GM12891 (cell line): Measurements from ENCODE around the gene IL1RAPL2. TPM values are rescaled to one million over a fixed set of nuclear protein-coding genes. Genes with fewer than 3 reads are reported as not detected.
"Not testable (repeated sequence)": the region's sequence is repeated elsewhere in the genome, so short reads cannot be mapped to it uniquely, and the experiment has no call there.

ENCODE experiments used
- DNase-seq: peaks from one replicate; pipeline ENCODE4 v3.0.0; 2011; ENCODE audit warnings: low spot score; ENCODE audit not compliant: insufficient read length
- FAIRE-seq: peaks from 2 replicates; lab custom pipeline; 2011; peaks lifted over from hg19 to GRCh38; lab: Jason Lieb, UNC
- PAX5 ChIP-seq: IDR thresholded peaks from 2 replicates; pipeline ENCODE4 v1.6.1; 2011; ENCODE audit warnings: low read length, moderate library complexity, mild to moderate bottlenecking; ENCODE audit not compliant: insufficient read depth, severe bottlenecking
- POLR2A ChIP-seq: IDR thresholded peaks from 2 replicates; pipeline ENCODE4 v1.6.1; 2011; ENCODE audit warnings: low read depth, low read length, control low read depth
- POLR2AphosphoS5 ChIP-seq: IDR thresholded peaks from 2 replicates; pipeline ENCODE4 v1.6.1; 2011; ENCODE audit warnings: low read depth, low read length, control low read depth
- POU2F2 ChIP-seq: IDR thresholded peaks from 2 replicates; pipeline ENCODE4 v1.6.1; 2011; ENCODE audit warnings: low read depth, mild to moderate bottlenecking, control low read depth, low read length, moderate library complexity
- SPI1 ChIP-seq: IDR thresholded peaks from 2 replicates; pipeline ENCODE4 v1.6.1; 2011; ENCODE audit warnings: low read depth, low read length, control low read depth
- TAF1 ChIP-seq: IDR thresholded peaks from 2 replicates; pipeline ENCODE4 v1.6.1; 2011; ENCODE audit warnings: low read depth, low read length, control low read depth
- polyA plus RNA-seq: library from polyadenylated mRNA; unstranded; fragments of >200 nt; gene quantifications from one replicate; pipeline ENCODE4 v1.2.1, GENCODE V29; 2012; ENCODE audit warnings: low read depth, missing spikeins, inconsistent platforms; ENCODE audit not compliant: missing spikeins

IL1RAPL2 gene
- not detected for polyA plus RNA-seq

DNA sequence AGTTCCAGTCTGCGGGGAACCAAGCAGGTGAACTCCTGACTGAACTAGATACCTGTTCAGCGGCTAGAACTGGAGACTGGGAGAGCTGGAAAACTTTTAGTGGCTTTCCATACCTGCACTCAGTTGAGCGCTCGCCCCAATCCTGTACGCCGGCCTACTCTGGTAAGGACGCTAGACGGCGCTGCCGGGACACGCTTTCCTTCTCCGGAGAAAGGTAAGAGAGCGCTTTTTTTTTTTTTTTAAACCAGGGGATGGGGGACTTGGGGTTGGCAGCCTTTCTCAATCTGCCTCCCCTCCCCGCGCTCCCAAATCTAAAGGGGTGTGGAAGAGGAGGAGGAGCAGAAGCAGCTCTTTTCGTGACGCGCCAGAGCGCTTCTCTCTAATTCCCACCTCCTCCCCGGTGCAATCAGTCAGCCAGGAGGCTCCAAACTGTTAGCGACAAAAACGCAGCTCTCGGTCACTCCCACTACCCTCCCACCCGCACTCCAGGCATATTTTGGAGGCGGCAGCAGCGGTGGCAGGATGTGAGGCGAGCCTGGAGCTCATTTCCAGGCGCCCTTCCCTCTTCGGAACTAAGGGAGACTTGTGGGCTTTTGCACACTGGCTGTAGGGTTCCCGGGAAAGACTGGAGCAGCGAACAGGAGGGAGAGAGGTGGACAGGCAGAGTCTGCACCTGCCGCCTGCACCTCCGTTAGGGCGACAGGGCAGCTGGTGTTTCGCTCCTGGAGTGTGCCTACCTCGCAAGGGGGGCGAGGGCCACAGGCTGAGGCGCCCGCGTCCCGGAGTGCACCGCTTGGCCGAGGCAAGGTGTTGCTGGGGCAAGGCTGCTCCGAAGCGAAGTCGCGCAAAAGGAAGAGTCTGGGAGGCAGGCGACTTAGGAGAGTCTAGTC is at the start of gene IL1RAPL2:
IL1RAPL2 (plus strand) TSS at position 409 of the 890 bp plus-strand sequence.
- FAIRE-seq (no peak), DNase-seq (no peak)
- TF ChIP-seq TAF1 = no peak
- TF ChIP-seq POLR2A = no peak
- no peak for TF ChIP-seq POU2F2
- no peak for TF ChIP-seq PAX5

GRCh38 chrX:104522386-104522785 is 43.6 kb upstream of the IL1RAPL2 start:
- DNase-seq (no peak), FAIRE-seq (no peak)
- TF ChIP-seq SPI1 (0 out of 2 replicates have a peak, but pooled peaks have one; percentile 16), POLR2AphosphoS5 (no peak)

- TF ChIP-seq POLR2A (no peak), POU2F2 (no peak), SPI1 (no peak), PAX5 (no peak), TAF1 (no peak), POLR2AphosphoS5 (no peak)
Measured at GRCh38 chrX:104523858-104524257, 42.1 kb upstream of the IL1RAPL2 start.

GRCh38 chrX:104539081-104539480 is 26.9 kb upstream of the IL1RAPL2 start:
- FAIRE-seq (no peak), DNase-seq (no peak)
- TF ChIP-seq POLR2A (no peak), POLR2AphosphoS5 (no peak), POU2F2 (no peak), SPI1 (no peak), PAX5 (no peak), TAF1 (no peak)

More at GRCh38 chrX:104523858-104524257, 42.1 kb upstream of the IL1RAPL2 start:
- DNase-seq (no peak), FAIRE-seq (no peak)

GRCh38 chrX:104542447-104542846 is 23.6 kb upstream of the IL1RAPL2 start:
- not testable (repeated sequence) for DNase-seq, FAIRE-seq

- no peak for DNase-seq
- no peak for FAIRE-seq
- no peak for TF ChIP-seq POU2F2
- TF ChIP-seq PAX5 = no peak
- no peak for TF ChIP-seq POLR2AphosphoS5
Measured at GRCh38 chrX:104564335-104564734, 1.7 kb upstream of the IL1RAPL2 start.

- DNase-seq (no peak), FAIRE-seq (no peak)
- no peak for TF ChIP-seq POLR2AphosphoS5
- TF ChIP-seq POU2F2 = no peak
- no peak for TF ChIP-seq PAX5
- TF ChIP-seq TAF1 = no peak
- no peak for TF ChIP-seq POLR2A
- no peak for TF ChIP-seq SPI1
Measured at GRCh38 chrX:104564921-104565703, 887 bp upstream of the IL1RAPL2 start.

GRCh38 chrX:104566681-104567501 is 892 bp downstream of the IL1RAPL2 start:
- TF ChIP-seq POLR2AphosphoS5 (no peak), SPI1 (no peak), TAF1 (no peak), POU2F2 (no peak)
- no peak for FAIRE-seq
- DNase-seq = no peak

DNA sequence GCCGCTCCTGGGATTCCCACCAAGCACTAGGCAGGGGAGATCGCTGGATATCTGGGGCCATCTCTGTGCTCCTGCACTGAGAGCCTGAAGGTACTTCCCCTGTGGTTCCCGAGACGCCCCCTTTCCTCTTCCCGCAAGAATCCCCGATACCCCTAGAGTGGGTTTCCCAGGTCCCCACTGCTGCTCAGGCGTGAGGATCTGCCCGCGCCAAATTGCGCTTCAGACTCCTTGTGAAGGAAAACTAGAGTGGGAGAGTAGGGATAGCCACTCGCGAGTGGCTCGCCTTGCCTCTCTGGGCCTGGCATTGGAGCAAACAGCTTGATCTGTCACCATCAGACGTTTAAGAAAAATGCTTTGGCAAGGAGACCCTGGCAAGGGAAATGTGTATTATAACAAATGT is 1.5 kb downstream of the IL1RAPL2 start:
- TF ChIP-seq POLR2AphosphoS5 = no peak
- TF ChIP-seq POLR2A = no peak
- no peak for TF ChIP-seq TAF1
- no peak for TF ChIP-seq PAX5
- TF ChIP-seq POU2F2 = no peak
- TF ChIP-seq SPI1 = no peak
- FAIRE-seq (no peak), DNase-seq (no peak)
